OCI-LY1 (cell line): ENCODE data around the gene CCT8.

Experiments
- H2AFZ ChIP-seq: fragments of 200-600 bp; sonication (generic), shearing (Covaris generic); 2 replicates; pipeline ENCODE4 v1.6.0; 2014; ENCODE audit warnings: antibody characterized with exemption, mild to moderate bottlenecking, low read length
- H3F3A ChIP-seq: fragments of 200-600 bp; sonication (generic), shearing (Covaris generic); 2 replicates; pipeline ENCODE4 v1.6.0; 2014; ENCODE audit warnings: mild to moderate bottlenecking, antibody characterized with exemption, low read length, moderate library complexity; ENCODE audit not compliant: insufficient read depth
- H3K27ac ChIP-seq: fragments of 200-600 bp; sonication (generic); 2 replicates; pipeline ENCODE4 v1.5.1; 2014; ENCODE audit warnings: low read length, mixed run types, mild to moderate bottlenecking, low read depth; ENCODE audit not compliant: poor library complexity, severe bottlenecking
- H3K27me3 ChIP-seq: fragments of 200-600 bp; sonication (generic); 2 replicates; pipeline ENCODE4 v1.6.0; 2014; ENCODE audit warnings: antibody characterized with exemption, mild to moderate bottlenecking, low read length, moderate library complexity; ENCODE audit not compliant: insufficient read depth
- H3K36me3 ChIP-seq: fragments of 200-600 bp; sonication (generic); 2 replicates; pipeline ENCODE4 v1.6.1; 2014; ENCODE audit warnings: mild to moderate bottlenecking, antibody characterized with exemption, low read length, moderate library complexity, mixed read lengths; ENCODE audit not compliant: insufficient read depth
- H3K4me1 ChIP-seq: fragments of 200-600 bp; sonication (generic); 2 replicates; pipeline ENCODE4 v1.5.1; 2014; ENCODE audit warnings: mild to moderate bottlenecking, low read length, moderate library complexity; ENCODE audit not compliant: insufficient read depth, severe bottlenecking
- H3K4me2 ChIP-seq: fragments of 200-600 bp; sonication (generic), shearing (Covaris generic); 2 replicates; pipeline ENCODE4 v1.6.1; 2014; ENCODE audit warnings: low read length
- H3K4me3 ChIP-seq: fragments of 200-600 bp; sonication (generic); 2 replicates; pipeline ENCODE4 v1.5.1; 2014; ENCODE audit warnings: low read length, low read depth, mild to moderate bottlenecking, mixed read lengths; ENCODE audit not compliant: poor library complexity, severe bottlenecking
- H3K79me2 ChIP-seq: fragments of 200-600 bp; shearing (Covaris generic); 2 replicates; pipeline ENCODE4 v1.6.1; 2016; ENCODE audit warnings: mixed run types, low read length, mixed read lengths; ENCODE audit not compliant: insufficient read depth
- H3K9ac ChIP-seq: fragments of 200-600 bp; sonication (generic), shearing (Covaris generic); 2 replicates; pipeline ENCODE4 v1.6.1; 2014; ENCODE audit warnings: mild to moderate bottlenecking, low read length, mixed read lengths
- H3K9me2 ChIP-seq: fragments of 200-600 bp; sonication (generic), shearing (Covaris generic); 2 replicates; pipeline ENCODE4 v1.6.1; 2014; ENCODE audit warnings: low read depth, mild to moderate bottlenecking, low read length, mixed read lengths
- H3K9me3 ChIP-seq: fragments of 200-600 bp; shearing (Covaris generic); 2 replicates; pipeline ENCODE4 v1.6.1; 2014; ENCODE audit warnings: low read length, mixed read lengths
- H4K20me1 ChIP-seq: fragments of 200-600 bp; sonication (generic), shearing (Covaris generic); 2 replicates; pipeline ENCODE4 v1.6.0; 2016; ENCODE audit warnings: mild to moderate bottlenecking, low read length; ENCODE audit not compliant: insufficient read depth
- EZH2 ChIP-seq: fragments of 200-600 bp; sonication (generic), shearing (Covaris generic); IDR thresholded peaks from 2 replicates; pipeline ENCODE4 v1.8.0; 2017; ENCODE audit warnings: borderline replicate concordance, mixed run types, mild to moderate bottlenecking, antibody characterized with exemption, low read length, moderate library complexity, mixed read lengths
- TF ChIP-seq, protein P1 (sequence below): fragments of 200-600 bp; sonication (generic), shearing (Covaris generic); IDR thresholded peaks from 2 replicates; pipeline ENCODE4 v1.5.1; 2017; ENCODE audit warnings: mild to moderate bottlenecking, antibody characterized with exemption, low read length, moderate library complexity, mixed read lengths

The CCT8 gene

DNA sequence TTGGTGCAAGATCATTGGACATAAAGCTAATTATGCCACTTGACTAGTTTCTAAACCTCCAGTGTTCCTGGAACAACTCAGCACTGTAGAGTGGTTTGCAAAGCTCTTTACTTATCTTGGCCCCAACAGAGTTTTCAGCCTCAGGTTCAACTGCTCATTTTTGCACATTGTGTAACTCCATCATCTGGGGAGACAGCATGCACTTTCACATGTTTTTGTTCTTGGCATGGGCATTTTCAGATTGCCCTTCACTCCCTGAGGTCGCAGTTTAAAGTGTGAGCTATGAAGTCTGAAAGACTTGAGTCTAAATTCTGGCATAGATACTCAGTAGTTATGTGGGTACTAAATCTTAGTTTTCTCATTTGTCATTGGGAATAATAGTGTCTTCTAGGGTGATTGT lies 43.9 kb downstream of the CCT8 start:
- TF ChIP-seq, protein P1, sequence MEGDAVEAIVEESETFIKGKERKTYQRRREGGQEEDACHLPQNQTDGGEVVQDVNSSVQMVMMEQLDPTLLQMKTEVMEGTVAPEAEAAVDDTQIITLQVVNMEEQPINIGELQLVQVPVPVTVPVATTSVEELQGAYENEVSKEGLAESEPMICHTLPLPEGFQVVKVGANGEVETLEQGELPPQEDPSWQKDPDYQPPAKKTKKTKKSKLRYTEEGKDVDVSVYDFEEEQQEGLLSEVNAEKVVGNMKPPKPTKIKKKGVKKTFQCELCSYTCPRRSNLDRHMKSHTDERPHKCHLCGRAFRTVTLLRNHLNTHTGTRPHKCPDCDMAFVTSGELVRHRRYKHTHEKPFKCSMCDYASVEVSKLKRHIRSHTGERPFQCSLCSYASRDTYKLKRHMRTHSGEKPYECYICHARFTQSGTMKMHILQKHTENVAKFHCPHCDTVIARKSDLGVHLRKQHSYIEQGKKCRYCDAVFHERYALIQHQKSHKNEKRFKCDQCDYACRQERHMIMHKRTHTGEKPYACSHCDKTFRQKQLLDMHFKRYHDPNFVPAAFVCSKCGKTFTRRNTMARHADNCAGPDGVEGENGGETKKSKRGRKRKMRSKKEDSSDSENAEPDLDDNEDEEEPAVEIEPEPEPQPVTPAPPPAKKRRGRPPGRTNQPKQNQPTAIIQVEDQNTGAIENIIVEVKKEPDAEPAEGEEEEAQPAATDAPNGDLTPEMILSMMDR, result no peak
- no peak for TF ChIP-seq EZH2
- no peaks in the 10 kb centered on the region for H3F3A ChIP-seq
- H2AFZ ChIP-seq, result no peak overlapping the region
- no peak overlapping the region for H3K9ac ChIP-seq
- no peaks in the 10 kb centered on the region for H3K9me3 ChIP-seq
- H4K20me1 ChIP-seq, result no peaks in the 10 kb centered on the region
- H3K4me2 ChIP-seq, result no peak overlapping the region
- peaks cover 16% of the 10 kb centered on the region for H3K4me1 ChIP-seq
- H3K79me2 ChIP-seq, result peaks cover 30% of the 10 kb centered on the region
- no peak overlapping the region for H3K4me3 ChIP-seq
- H3K27me3 ChIP-seq, result no peaks in the 10 kb centered on the region
- no peak overlapping the region for H3K27ac ChIP-seq
- H3K9me2 ChIP-seq, result no peaks in the 10 kb centered on the region
- peaks cover 54% of the 10 kb centered on the region for H3K36me3 ChIP-seq

DNA sequence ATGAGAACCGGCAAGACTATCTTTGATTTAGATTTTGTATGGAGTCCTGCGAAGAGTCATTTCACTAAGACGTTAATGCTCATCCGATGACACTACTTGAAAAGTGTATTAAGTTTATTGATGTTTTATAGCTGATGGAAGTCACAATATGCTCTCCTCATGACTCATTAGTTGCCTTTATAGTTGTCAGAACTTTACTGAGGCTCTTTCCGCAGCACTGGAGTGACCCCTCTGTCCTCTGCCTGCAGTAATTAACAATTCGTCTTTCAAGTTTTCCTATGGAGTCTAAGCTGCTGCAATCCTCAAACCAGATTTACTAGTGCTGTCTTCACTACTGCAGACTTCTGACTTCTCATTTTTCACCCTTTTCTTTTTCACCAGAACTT lies 48.1 kb downstream of the CCT8 start:
- no peak overlapping the region for H3K27ac ChIP-seq
- TF ChIP-seq, protein P1, result no peak
- no peak for TF ChIP-seq EZH2
- peaks cover 30% of the 10 kb centered on the region for H3K79me2 ChIP-seq
- no peaks in the 10 kb centered on the region for H3F3A ChIP-seq
- H4K20me1 ChIP-seq, result no peaks in the 10 kb centered on the region
- no peaks in the 10 kb centered on the region for H3K9me3 ChIP-seq
- H3K4me2 ChIP-seq, result peak overlapping the region; percentile 83
- peaks cover 12% of the 10 kb centered on the region for H3K36me3 ChIP-seq
- peak overlapping the region; percentile 85 for H3K4me3 ChIP-seq
- peak overlapping the region; percentile 86 for H3K9ac ChIP-seq
- H3K4me1 ChIP-seq, result peaks cover 21% of the 10 kb centered on the region
- H2AFZ ChIP-seq, result no peak overlapping the region
- no peaks in the 10 kb centered on the region for H3K9me2 ChIP-seq
- no peaks in the 10 kb centered on the region for H3K27me3 ChIP-seq

DNA sequence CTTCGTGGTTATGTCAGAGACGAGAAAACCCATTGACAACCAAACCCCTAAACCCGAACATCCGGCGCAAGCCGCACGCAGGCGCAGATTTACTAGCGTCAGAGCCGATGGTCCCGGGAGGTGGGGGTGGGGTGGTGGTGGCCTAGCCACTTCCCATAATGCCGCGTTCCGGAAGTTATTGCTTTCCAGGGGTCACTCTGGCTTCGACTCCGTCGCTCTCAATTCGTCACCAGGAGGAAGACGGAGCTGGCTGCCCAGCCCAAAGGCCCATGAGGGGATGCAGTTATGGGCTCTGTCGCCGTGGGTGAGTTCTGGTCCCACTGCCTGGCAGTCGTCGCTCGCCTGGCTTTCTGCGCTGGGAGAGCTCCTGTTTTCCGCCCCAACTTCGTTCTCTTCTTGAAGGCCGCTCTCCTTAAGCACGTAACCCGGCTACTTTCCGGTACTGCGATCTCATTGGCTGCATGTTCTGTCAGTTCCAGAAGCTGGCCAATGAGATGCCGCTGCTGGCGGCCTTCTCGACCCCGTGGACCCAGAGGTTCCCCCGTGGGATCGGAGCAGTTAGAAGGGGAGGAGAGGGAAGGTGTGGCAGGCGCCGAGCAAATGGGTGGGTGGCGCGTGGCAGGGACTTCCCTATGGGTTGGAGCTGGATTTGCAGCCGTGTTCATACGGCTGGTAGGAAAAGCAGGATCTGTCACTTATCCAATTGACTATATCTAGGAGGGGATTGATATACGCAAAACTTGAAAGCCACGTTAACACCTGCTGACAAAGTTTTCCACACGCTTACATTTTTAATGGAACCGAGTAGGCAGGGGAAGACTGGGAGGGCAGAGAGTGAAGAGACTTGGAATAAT lies 48.7 kb downstream of the CCT8 start, which contains the start of gene USP16:
TSS of gene USP16 (plus strand) at position 195 of the 854 bp plus-strand sequence. CDS start 3,246 bp downstream, outside the sequence.
- Histone ChIP-seq H3K79me2 (peaks cover 30% of the 10 kb centered on the region), H4K20me1 (no peaks in the 10 kb centered on the region), H2AFZ (no peak within 1 kb of the TSS), H3K4me3 (peak within 1 kb of the TSS; percentile 85), H3K27ac (peak within 1 kb of the TSS; percentile 78), H3K27me3 (no peaks in the 10 kb centered on the region), H3K9ac (peak within 1 kb of the TSS; percentile 86), H3K36me3 (peaks cover 7% of the 10 kb centered on the region), H3K9me2 (no peaks in the 10 kb centered on the region), H3K9me3 (no peaks in the 10 kb centered on the region), H3K4me1 (peaks cover 27% of the 10 kb centered on the region), H3K4me2 (peak within 1 kb of the TSS; percentile 83), H3F3A (no peaks in the 10 kb centered on the region)
- no peak for TF ChIP-seq EZH2
- TF ChIP-seq, protein P1, result no peak
